Hepatocyte (in vitro differentiated cells): ENCODE measurements around the gene ATP1A1.

ENCODE experiments used
- CTCF ChIP-seq: fragments of 200-600 bp; sonication (generic); IDR thresholded peaks from 2 replicates; pipeline ENCODE4 v1.5.1; 2016; ENCODE audit warnings: antibody characterized with exemption, mild to moderate bottlenecking; ENCODE audit not compliant: poor library complexity
- EZH2 ChIP-seq: fragments of 200-600 bp; sonication (generic); IDR thresholded peaks from 2 replicates; pipeline ENCODE4 v1.6.1; 2016; ENCODE audit warnings: antibody characterized with exemption, mild to moderate bottlenecking, borderline replicate concordance

- no peak for TF ChIP-seq EZH2
- TF ChIP-seq CTCF: no peak
These were observed 3.1 kb downstream of the ATP1A1 start for GRCh38 chr1:116375887-116376728.
